Uterus (tissue), 4 donors: ENCODE data around the gene CEP112. TPM values are rescaled to one million over a fixed set of nuclear protein-coding genes. Genes with fewer than 3 reads are reported as not detected.
A peak's percentile ranks its signal among the peaks of the same experiment; 100 is the strongest.

Experiments used
- DNase-seq, 2 donors: peaks; one replicate each; pipeline ENCODE4 v3.0.0-alpha.2; 2019 to 2020
- H3K27ac ChIP-seq, 2 donors: fragments of 200-600 bp; sonication (generic); 1 replicate in 1 of 2; 2 replicates in 1 of 2; pipeline ENCODE4 v1.5.1; 2016 to 2018
- H3K27me3 ChIP-seq, 2 donors: fragments of 200-600 bp; sonication (generic); one replicate each; pipeline ENCODE4 v1.5.1; 2018 to 2019; ENCODE audit warnings: control low read depth in 1 of 2
- H3K36me3 ChIP-seq, 2 donors: fragments of 200-600 bp; sonication (generic); one replicate each; pipeline ENCODE4 v1.5.1; 2019; ENCODE audit warnings: control low read depth in 1 of 2
- H3K4me1 ChIP-seq, 2 donors: fragments of 200-600 bp; sonication (generic); one replicate each; pipeline ENCODE4 v1.5.1; 2018 to 2019; ENCODE audit warnings: control low read depth in 1 of 2
- H3K4me3 ChIP-seq, 2 donors: fragments of 200-600 bp; sonication (generic); 1 replicate in 1 of 2; 2 replicates in 1 of 2; pipeline ENCODE4 v1.5.1; 2018 to 2019; ENCODE audit warnings: mild to moderate bottlenecking in 1 of 2
- H3K9me3 ChIP-seq, 2 donors: fragments of 200-600 bp; sonication (generic); one replicate each; pipeline ENCODE4 v1.5.1; 2019; ENCODE audit warnings: control low read depth in 1 of 2
- POLR2A ChIP-seq, 2 donors: fragments of 450-650 bp; IDR thresholded peaks; one replicate each; pipeline ENCODE4 v1.6.1; 2016; ENCODE audit warnings: antibody characterized with exemption in 2 of 2, mild to moderate bottlenecking in 1 of 2, moderate library complexity in 1 of 2
- intact Hi-C: fragments of 100-400 bp; cut with DNase I; formaldehyde crosslinking; loops from one replicate; pipeline ENCODE4 v1.15.1; 2023; ENCODE audit warnings: low total_unique reads
- total RNA-seq, 4 donors: library from RNA; depleted of rRNA in 3 of 4; stranded (reverse); fragments of >200 nt in 3 of 4; gene quantifications; one replicate each; pipeline versions ENCODE4 v1.1.0 to v1.2.4, GENCODE V29; 2014 to 2023
- TF ChIP-seq, protein P1 (sequence below), 4 experiments: fragments of 200-600 bp in 2 of 4; fragments of 450-650 bp in 2 of 4; sonication (generic) in 2 of 4; IDR thresholded peaks; one replicate each; pipeline ENCODE4 v1.5.1; 2016 to 2019; ENCODE audit warnings: antibody characterized with exemption in 4 of 4, mild to moderate bottlenecking in 2 of 4, moderate library complexity in 1 of 4
- donor health status: DM: yes; HTN: yes; CAD: no.

The CEP112 gene
- total RNA-seq, 4 donors from 2014 or later = 36.6 to 96.5 (median 52.4) TPM

DNA sequence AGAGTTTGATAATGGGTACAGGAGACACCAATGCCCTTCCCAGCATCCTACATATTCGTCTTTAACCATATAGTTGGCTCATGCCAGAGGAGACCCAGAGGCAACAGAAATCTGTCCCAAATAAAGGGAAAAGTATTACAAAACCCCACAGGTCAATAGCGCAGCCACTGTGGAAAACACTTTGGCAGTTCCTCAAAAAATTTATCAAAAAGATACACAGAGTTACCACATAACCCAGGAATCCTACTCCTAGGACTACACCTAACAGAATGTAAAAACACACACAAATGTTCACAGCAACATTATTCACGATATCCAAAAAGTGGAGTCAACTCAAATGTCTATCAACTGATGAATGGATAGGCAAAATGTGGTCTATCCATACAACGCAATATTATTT, 135.8 kb downstream of the CEP112 start:
- H3K4me3 ChIP-seq = no peak overlapping the region
- no peaks in the 10 kb centered on the region for H3K9me3 ChIP-seq
- TF ChIP-seq, protein P1, sequence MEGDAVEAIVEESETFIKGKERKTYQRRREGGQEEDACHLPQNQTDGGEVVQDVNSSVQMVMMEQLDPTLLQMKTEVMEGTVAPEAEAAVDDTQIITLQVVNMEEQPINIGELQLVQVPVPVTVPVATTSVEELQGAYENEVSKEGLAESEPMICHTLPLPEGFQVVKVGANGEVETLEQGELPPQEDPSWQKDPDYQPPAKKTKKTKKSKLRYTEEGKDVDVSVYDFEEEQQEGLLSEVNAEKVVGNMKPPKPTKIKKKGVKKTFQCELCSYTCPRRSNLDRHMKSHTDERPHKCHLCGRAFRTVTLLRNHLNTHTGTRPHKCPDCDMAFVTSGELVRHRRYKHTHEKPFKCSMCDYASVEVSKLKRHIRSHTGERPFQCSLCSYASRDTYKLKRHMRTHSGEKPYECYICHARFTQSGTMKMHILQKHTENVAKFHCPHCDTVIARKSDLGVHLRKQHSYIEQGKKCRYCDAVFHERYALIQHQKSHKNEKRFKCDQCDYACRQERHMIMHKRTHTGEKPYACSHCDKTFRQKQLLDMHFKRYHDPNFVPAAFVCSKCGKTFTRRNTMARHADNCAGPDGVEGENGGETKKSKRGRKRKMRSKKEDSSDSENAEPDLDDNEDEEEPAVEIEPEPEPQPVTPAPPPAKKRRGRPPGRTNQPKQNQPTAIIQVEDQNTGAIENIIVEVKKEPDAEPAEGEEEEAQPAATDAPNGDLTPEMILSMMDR (IDR thresholded peaks at IDR 0.05) = no peak
- no peak for TF ChIP-seq POLR2A (IDR thresholded peaks at IDR 0.05)
- DNase-seq = no peak
- intact Hi-C loops = no loop called here
- no peak overlapping the region for H3K27ac ChIP-seq
- no peaks in the 10 kb centered on the region for H3K36me3 ChIP-seq
- no peaks in the 10 kb centered on the region for H3K27me3 ChIP-seq
- H3K4me1 ChIP-seq = no peaks in the 10 kb centered on the region

DNA sequence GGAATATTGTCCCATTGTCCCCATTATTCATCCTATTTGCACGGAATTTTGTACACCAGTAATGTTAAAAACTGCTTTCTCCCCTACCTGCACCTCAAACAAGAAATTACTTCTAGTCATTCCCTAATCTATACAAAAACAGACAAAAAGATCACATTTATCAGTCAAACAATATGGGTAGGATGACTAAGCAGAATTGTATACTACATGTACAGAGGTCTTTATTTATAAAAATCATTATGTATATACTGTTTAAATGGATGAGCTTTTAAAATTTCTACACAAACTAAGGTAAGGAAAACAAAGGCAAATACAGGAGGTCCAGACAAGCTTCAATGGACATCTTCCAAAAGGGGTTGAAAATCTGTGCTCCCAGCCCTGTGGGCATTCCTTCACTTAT, 137.7 kb downstream of the CEP112 start:
- H3K27ac ChIP-seq = no peak overlapping the region
- no peak for DNase-seq
- no peaks in the 10 kb centered on the region for H3K27me3 ChIP-seq
- no peaks in the 10 kb centered on the region for H3K4me1 ChIP-seq
- intact Hi-C loops = no loop called here
- no peaks in the 10 kb centered on the region for H3K36me3 ChIP-seq
- H3K4me3 ChIP-seq = no peak overlapping the region
- TF ChIP-seq, protein P1 (IDR thresholded peaks at IDR 0.05) = no peak
- no peak for TF ChIP-seq POLR2A (IDR thresholded peaks at IDR 0.05)
- H3K9me3 ChIP-seq = no peaks in the 10 kb centered on the region

DNA sequence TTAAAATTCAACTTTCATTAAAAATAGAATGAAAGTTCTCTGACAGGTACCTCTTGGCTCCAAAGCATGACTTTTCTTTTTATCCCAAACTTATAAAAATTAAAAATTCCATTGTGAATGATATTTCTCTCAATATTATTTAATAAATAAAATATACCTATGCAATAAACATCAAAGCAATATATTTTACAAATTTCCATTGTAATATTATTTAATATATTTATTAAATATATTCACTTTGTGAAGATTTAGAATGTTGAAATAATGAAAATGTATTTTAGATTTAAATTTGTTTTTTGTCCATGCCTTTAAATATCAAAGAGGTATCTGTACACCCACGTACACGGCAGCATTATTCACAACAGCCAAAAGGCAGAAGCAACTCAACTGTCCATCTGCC, 147.8 kb downstream of the CEP112 start:
- no peaks in the 10 kb centered on the region for H3K27me3 ChIP-seq
- TF ChIP-seq, protein P1 (IDR thresholded peaks at IDR 0.05) = no peak
- TF ChIP-seq POLR2A (IDR thresholded peaks at IDR 0.05) = no peak
- no peaks in the 10 kb centered on the region for H3K4me1 ChIP-seq
- H3K36me3 ChIP-seq = no peaks in the 10 kb centered on the region
- H3K9me3 ChIP-seq = no peaks in the 10 kb centered on the region
- no peak for DNase-seq
- intact Hi-C loops = no loop called here
- no peak overlapping the region for H3K27ac ChIP-seq
- H3K4me3 ChIP-seq = no peak overlapping the region

DNA sequence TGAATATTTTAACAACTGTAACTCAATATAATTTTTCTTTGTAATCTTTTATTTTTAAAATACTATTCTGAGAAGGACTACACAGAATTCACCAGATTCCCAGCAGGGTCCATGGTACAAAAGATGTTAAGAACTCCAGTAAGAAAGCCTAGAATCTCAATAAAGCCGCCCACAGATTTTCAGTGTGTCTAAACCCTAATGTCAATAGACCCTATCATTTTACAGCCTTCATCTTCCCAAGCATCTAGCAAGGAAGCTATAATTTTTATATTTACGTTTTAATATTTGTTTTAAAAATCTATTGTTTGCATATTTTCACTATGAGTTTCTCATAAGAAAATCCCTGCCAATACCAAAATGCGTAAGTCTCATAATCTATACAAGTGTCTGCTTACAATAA, 148.5 kb downstream of the CEP112 start:
- TF ChIP-seq, protein P1 (IDR thresholded peaks at IDR 0.05) = no peak
- no peak for TF ChIP-seq POLR2A (IDR thresholded peaks at IDR 0.05)

DNA sequence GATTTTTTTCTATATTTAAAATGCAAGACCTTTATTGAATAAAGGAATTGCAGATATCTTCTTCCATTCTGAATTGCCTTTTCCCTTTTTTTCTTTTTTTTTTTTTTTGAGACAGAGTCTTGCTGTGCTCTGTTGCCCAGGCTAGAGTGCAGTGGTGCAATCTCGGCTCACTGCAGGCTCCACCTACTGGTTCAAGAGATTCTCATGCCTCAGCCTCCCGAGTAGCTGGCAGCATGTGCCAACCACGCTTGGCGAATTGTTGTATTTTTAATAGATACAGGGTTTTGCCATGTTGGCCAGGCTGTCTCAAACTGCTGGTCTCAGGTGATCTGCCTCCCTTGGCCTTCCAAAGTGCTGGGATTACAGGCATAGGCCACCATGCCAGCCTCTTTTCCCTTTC, 151.5 kb downstream of the CEP112 start:
- Histone ChIP-seq H3K9me3 (no peaks in the 10 kb centered on the region), H3K27ac (no peak overlapping the region), H3K27me3 (no peaks in the 10 kb centered on the region), H3K4me3 (no peak overlapping the region), H3K36me3 (no peaks in the 10 kb centered on the region), H3K4me1 (no peaks in the 10 kb centered on the region)
- no peak for DNase-seq
- no peak for TF ChIP-seq POLR2A (IDR thresholded peaks at IDR 0.05)
- TF ChIP-seq, protein P1 (IDR thresholded peaks at IDR 0.05) = peak in 1 of 4 experiments; percentile 10
- intact Hi-C loops = no loop called here

More for the DNA sequence above, 148.5 kb downstream of the CEP112 start:
- Histone ChIP-seq H3K4me3 (no peak overlapping the region), H3K27me3 (no peaks in the 10 kb centered on the region), H3K9me3 (no peaks in the 10 kb centered on the region), H3K4me1 (no peaks in the 10 kb centered on the region), H3K36me3 (no peaks in the 10 kb centered on the region), H3K27ac (no peak overlapping the region)
- intact Hi-C loops = no loop called here
- DNase-seq = no peak
